Activated B cell treated with CpG ODN at 0.5 μM for 24 hours (primary cell): Measurements from ENCODE around the gene GSE1. TPM values are rescaled to one million over a fixed set of nuclear protein-coding genes. Genes with fewer than 3 reads are reported as not detected.
A peak's percentile ranks its signal among the peaks of the same experiment; 100 is the strongest.

Experiments used
- ATAC-seq: fragments of 200-7000 bp; cut with Tn5 transposase; one replicate; pipeline ENCODE4 v1.10.0; 2021; ENCODE audit warnings: low read depth, mild to moderate bottlenecking, moderate library complexity
- CTCF ChIA-PET: fragments of 350-600 bp; sonication (Branson Sonifier 250); formaldehyde crosslinking; loops from one replicate; lab custom pipeline; 2021; ENCODE audit warnings: antibody characterized with exemption; lab: Charles Lee
- POLR2A ChIA-PET: fragments of 350-600 bp; sonication (Branson Sonifier 250); formaldehyde crosslinking; loops from one replicate; lab custom pipeline; 2021; ENCODE audit warnings: antibody characterized with exemption; lab: Charles Lee
- DNase-seq: peaks from one replicate; pipeline ENCODE4 v3.0.0; 2022
- H3K27ac Mint-ChIP-seq: one replicate; pipeline ENCODE4 v1.8.0; 2020; ENCODE audit warnings: mixed read lengths
- H3K27me3 Mint-ChIP-seq: one replicate; pipeline ENCODE4 v1.8.0; 2021; ENCODE audit warnings: mixed read lengths
- H3K36me3 Mint-ChIP-seq: one replicate; pipeline ENCODE4 v1.8.0; 2021; ENCODE audit warnings: low read depth, mixed read lengths
- H3K4me1 Mint-ChIP-seq: one replicate; pipeline ENCODE4 v1.8.0; 2021; ENCODE audit warnings: mixed read lengths
- H3K4me3 Mint-ChIP-seq: one replicate; pipeline ENCODE4 v1.8.0; 2020; ENCODE audit warnings: mild to moderate bottlenecking, mixed read lengths
- H3K9me3 Mint-ChIP-seq: one replicate; pipeline ENCODE4 v1.8.0; 2020; ENCODE audit warnings: mixed read lengths
- intact Hi-C: fragments of 100-400 bp; cut with micrococcal nuclease; formaldehyde crosslinking; loops from one replicate; pipeline ENCODE4 v1.15.1; 2024
- total RNA-seq: library from RNA; stranded (reverse); gene quantifications from 2 replicates; pipeline ENCODE4 v1.2.3, GENCODE V29; 2022
- TF ChIP-seq, protein P1 (sequence below): fragments of 200-600 bp; IDR thresholded peaks from one replicate; pipeline ENCODE4 v1.8.0; 2022; ENCODE audit warnings: antibody characterized with exemption, mild to moderate bottlenecking

GSE1 gene
- total RNA-seq, 1 donor from 2014 or later = 48.3 TPM

GRCh38 chr16:85718682-85719081, 105.6 kb downstream of the GSE1 start:
- no peaks in the 10 kb centered on the region for H3K27me3 Mint-ChIP-seq
- intact Hi-C loops = loop anchor here (1.0 to 5.0 kb wide), 10 partner anchors 29 to 421 kb away; partner anchors contain the start of genes COX4I1 and EMC8
- H3K4me3 Mint-ChIP-seq = no peak overlapping the region
- ChIA-PET POLR2A (interaction anchor here (0.6 to 1.6 kb wide), 2 partner anchors 12 to 37 kb away, joined by 8 read pairs; no protein-coding TSS in a partner anchor), CTCF (interaction anchor here (0.8 to 3.0 kb wide), 11 partner anchors 28 to 160 kb away, joined by 3 to 9 read pairs (median 5); partner anchors contain the start of gene C16orf74)
- H3K27ac Mint-ChIP-seq = no peak overlapping the region
- H3K4me1 Mint-ChIP-seq = peaks cover 18% of the 10 kb centered on the region
- no peaks in the 10 kb centered on the region for H3K9me3 Mint-ChIP-seq
- peak; percentile 23 for DNase-seq
- H3K36me3 Mint-ChIP-seq = peaks cover 6% of the 10 kb centered on the region
- ATAC-seq = no peak
- TF ChIP-seq, protein P1, sequence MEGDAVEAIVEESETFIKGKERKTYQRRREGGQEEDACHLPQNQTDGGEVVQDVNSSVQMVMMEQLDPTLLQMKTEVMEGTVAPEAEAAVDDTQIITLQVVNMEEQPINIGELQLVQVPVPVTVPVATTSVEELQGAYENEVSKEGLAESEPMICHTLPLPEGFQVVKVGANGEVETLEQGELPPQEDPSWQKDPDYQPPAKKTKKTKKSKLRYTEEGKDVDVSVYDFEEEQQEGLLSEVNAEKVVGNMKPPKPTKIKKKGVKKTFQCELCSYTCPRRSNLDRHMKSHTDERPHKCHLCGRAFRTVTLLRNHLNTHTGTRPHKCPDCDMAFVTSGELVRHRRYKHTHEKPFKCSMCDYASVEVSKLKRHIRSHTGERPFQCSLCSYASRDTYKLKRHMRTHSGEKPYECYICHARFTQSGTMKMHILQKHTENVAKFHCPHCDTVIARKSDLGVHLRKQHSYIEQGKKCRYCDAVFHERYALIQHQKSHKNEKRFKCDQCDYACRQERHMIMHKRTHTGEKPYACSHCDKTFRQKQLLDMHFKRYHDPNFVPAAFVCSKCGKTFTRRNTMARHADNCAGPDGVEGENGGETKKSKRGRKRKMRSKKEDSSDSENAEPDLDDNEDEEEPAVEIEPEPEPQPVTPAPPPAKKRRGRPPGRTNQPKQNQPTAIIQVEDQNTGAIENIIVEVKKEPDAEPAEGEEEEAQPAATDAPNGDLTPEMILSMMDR = no peak

- DNase-seq = no peak
- intact Hi-C loops = loop anchor here (2.0 to 5.0 kb wide), 4 partner anchors 239 to 417 kb away; no protein-coding TSS in a partner anchor
- H3K27me3 Mint-ChIP-seq = no peaks in the 10 kb centered on the region
- H3K4me3 Mint-ChIP-seq = no peak overlapping the region
- CTCF ChIA-PET = interaction anchor here (0.9 to 3.0 kb wide), 6 partner anchors 27 to 61 kb away, joined by 4 to 9 read pairs (median 7); partner anchors contain the start of gene C16orf74
- H3K36me3 Mint-ChIP-seq = peaks cover 11% of the 10 kb centered on the region
- ATAC-seq = no peak
- H3K27ac Mint-ChIP-seq = no peak overlapping the region
- POLR2A ChIA-PET = interaction anchor here (0.7 to 1.6 kb wide), 3 partner anchors 11 to 36 kb away, joined by 3 to 8 read pairs (median 3); no protein-coding TSS in a partner anchor
- peaks cover 18% of the 10 kb centered on the region for H3K4me1 Mint-ChIP-seq
- H3K9me3 Mint-ChIP-seq = no peaks in the 10 kb centered on the region
- TF ChIP-seq, protein P1 = no peak
Measured at GRCh38 chr16:85719605-85720301, 106.6 kb downstream of the GSE1 start.

GRCh38 chr16:85720302-85720637, 107.1 kb downstream of the GSE1 start:
- Mint-ChIP-seq H3K36me3 (peaks cover 11% of the 10 kb centered on the region), H3K27ac (no peak overlapping the region), H3K4me3 (no peak overlapping the region), H3K27me3 (no peaks in the 10 kb centered on the region), H3K4me1 (peaks cover 18% of the 10 kb centered on the region), H3K9me3 (no peaks in the 10 kb centered on the region)
- ChIA-PET CTCF (no interaction called here), POLR2A (interaction anchor here (0.7 to 1.0 kb wide), 2 partner anchors 10 to 34 kb away, joined by 3 read pairs; no protein-coding TSS in a partner anchor)
- DNase-seq (no peak), ATAC-seq (no peak)
- TF ChIP-seq, protein P1 = no peak
- intact Hi-C loops = no loop called here

DNA sequence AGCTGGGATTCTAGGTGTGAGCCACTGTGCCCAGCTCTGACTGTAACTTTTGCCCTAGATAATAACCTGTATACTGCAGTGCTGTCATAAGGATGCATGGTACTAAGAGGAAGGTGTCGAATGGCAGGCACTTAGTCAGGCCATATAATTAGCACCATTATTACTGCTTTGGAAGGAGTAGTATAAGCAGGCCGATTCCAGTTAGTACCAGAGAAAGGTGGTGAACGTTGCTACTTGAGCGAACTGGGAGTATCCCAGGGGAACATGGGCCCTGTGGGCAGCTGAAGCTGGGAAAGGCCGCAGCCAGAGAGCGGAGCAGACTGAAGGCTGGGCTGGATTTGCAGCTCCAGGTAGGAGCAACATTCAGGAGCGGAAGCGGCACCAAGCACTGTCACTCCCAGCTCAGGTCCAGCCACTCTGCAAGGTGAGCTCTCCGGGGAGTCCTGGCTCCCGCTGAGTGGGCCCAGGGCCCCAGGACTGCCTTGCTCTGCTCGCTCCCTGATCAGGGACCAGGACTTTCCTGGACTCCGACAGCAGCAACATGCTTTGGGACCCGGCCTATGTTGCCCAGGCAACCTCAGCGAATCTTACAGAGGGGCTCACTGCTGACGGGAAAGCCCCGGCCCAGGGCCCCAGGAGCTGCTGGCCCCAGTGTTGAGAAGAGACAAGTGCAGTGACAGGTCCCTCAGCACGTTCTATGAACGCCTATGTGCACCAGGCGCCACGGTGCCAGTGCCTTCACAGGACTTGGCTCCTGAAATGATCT, 109.2 kb downstream of the GSE1 start:
- Mint-ChIP-seq H3K9me3 (no peaks in the 10 kb centered on the region), H3K36me3 (peaks cover 29% of the 10 kb centered on the region), H3K4me1 (peaks cover 13% of the 10 kb centered on the region), H3K27ac (no peak overlapping the region), H3K27me3 (no peaks in the 10 kb centered on the region), H3K4me3 (no peak overlapping the region)
- ATAC-seq = no peak
- intact Hi-C loops = no loop called here
- CTCF ChIA-PET = interaction anchor here (1.5 kb wide), 1 partner anchor 37 kb away, joined by 3 read pairs; no protein-coding TSS in a partner anchor
- TF ChIP-seq, protein P1 = no peak
- POLR2A ChIA-PET = interaction anchor here (0.7 kb wide), 1 partner anchor 39 kb away, joined by 13 read pairs; no protein-coding TSS in a partner anchor
- no peak for DNase-seq
